IPS-20b (cell line): Measurements from ENCODE around the gene GRM1.

Experiments used
- H3K27ac ChIP-seq: one replicate; pipeline ENCODE4 v1.5.1; 2013; ENCODE audit warnings: low read length
- H3K27me3 ChIP-seq: 2 replicates; pipeline ENCODE4 v1.6.1; 2013; ENCODE audit warnings: mild to moderate bottlenecking, low read length, inconsistent platforms; ENCODE audit not compliant: insufficient read depth
- H3K36me3 ChIP-seq: 2 replicates; pipeline ENCODE4 v1.6.1; 2013; ENCODE audit warnings: low read depth, mild to moderate bottlenecking, inconsistent platforms, low read length, moderate library complexity; ENCODE audit not compliant: insufficient read depth
- H3K4me1 ChIP-seq: 2 replicates; pipeline ENCODE4 v1.6.1; 2013; ENCODE audit warnings: mild to moderate bottlenecking, control low read depth, inconsistent platforms, low read length, moderate library complexity; ENCODE audit not compliant: insufficient read depth
- H3K4me3 ChIP-seq: 2 replicates; pipeline ENCODE4 v1.5.1; 2013; ENCODE audit warnings: mild to moderate bottlenecking, low read length, inconsistent platforms
- H3K9ac ChIP-seq: 2 replicates; pipeline ENCODE4 v1.6.1; 2013; ENCODE audit warnings: low read depth, mild to moderate bottlenecking, inconsistent platforms, low read length, moderate library complexity
- H3K9me3 ChIP-seq: 2 replicates; pipeline ENCODE4 v1.6.1; 2013; ENCODE audit warnings: mild to moderate bottlenecking, low read depth, low read length, inconsistent platforms; ENCODE audit not compliant: insufficient read depth

The GRM1 gene

DNA sequence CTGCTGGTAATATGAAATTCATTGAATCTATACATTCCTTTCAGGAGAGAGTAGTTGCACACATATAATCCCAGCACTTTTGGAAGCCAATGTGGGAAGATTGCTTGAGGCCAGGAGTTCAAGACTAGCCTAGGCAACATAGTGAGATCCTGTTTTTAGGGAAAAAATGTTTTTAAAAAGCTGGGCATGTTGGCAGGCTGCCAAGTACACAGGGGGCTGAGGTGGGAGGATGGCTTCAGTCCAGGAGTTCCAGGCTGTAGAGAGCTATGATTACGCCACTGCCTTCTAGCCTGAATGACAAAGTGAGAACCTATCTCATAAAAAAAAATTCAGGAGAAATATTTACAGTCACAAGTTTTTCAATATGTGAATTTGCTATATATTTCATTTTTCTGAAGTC, 71.9 kb downstream of the GRM1 start:
- Histone ChIP-seq H3K9ac (no peak overlapping the region), H3K27ac (no peak overlapping the region), H3K36me3 (no peaks in the 10 kb centered on the region)

DNA sequence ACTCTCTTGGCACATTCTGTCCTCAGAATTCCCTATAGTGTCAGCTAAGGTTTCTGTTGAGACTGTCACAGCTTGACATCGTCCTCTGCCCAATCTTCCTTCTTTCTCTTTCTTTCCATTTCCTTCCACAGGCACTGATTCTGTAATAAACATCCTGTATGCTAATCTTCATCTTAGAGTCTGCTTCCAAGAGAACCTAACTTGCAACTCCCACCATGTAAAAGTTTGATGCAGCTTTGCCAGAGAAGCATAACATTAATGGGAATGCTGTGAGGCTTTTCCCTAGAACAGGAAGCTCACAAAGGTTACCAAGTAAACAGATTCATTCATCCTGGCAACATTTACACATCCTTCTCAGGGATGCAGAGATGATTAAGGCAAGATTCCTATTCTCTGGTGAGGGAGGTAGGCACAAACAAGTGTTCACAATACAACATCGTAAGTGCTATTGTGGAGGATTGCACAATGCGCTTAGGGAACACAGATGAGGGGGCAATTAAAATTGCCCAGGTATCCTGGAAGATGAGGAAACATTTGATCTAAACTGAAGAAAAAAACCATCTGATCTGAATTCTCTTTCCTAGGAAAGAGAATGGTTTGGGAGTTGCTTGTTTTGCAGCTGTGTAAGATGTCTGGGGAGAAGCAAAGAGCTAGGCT, 74.7 kb downstream of the GRM1 start:
- Histone ChIP-seq H3K4me1 (no peaks in the 10 kb centered on the region), H3K27ac (no peak overlapping the region), H3K9me3 (no peaks in the 10 kb centered on the region), H3K36me3 (no peaks in the 10 kb centered on the region), H3K4me3 (no peak overlapping the region), H3K9ac (no peak overlapping the region), H3K27me3 (no peaks in the 10 kb centered on the region)

More for the DNA sequence above, 71.9 kb downstream of the GRM1 start:
- Histone ChIP-seq H3K9me3 (no peaks in the 10 kb centered on the region), H3K4me1 (no peaks in the 10 kb centered on the region), H3K4me3 (no peak overlapping the region), H3K27me3 (no peaks in the 10 kb centered on the region)

DNA sequence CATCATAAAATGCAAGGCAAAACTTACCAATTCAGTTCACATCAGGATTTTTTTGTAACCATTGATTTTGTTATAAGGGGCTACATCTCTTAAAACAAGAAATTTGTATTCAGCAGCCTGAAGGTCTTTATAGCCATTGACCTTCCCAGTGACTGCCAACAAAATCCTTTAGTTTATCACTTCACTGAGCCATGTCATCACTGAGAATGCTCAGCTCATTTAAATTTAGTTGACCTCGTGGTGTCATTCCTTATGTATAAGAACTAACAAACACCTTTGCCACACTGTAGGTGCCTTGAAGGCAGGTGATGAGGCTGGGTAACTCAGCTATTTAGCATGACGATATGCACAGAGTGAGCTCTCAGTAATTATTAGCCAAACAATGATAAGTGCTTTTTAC, 77.7 kb downstream of the GRM1 start:
- no peak overlapping the region for H3K9ac ChIP-seq
- H3K36me3 ChIP-seq: no peaks in the 10 kb centered on the region
- no peaks in the 10 kb centered on the region for H3K9me3 ChIP-seq
- no peaks in the 10 kb centered on the region for H3K4me1 ChIP-seq
- no peak overlapping the region for H3K4me3 ChIP-seq
- H3K27me3 ChIP-seq: no peaks in the 10 kb centered on the region
- H3K27ac ChIP-seq: no peak overlapping the region

DNA sequence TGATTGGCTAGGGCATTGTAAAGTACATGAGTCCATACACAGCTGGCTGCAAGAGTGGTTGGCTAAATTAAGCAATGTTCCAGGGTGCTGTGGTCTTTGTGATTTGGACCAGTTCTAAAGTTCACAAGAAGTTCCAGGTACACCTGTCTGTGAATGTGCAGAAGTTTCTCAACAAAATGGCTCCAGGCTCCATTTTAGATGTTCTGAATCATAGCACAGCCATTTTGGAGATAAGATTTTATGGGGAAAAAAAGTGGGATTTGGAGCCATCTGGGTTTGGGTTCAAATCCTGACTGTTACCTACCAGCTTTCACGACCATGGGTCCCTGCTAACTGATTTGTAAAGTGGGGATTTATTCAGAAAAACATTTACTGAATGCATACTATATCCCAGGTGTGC, 82.1 kb downstream of the GRM1 start:
- Histone ChIP-seq H3K9ac (no peak overlapping the region), H3K9me3 (no peaks in the 10 kb centered on the region), H3K4me3 (no peak overlapping the region), H3K36me3 (no peaks in the 10 kb centered on the region), H3K4me1 (no peaks in the 10 kb centered on the region), H3K27ac (no peak overlapping the region), H3K27me3 (no peaks in the 10 kb centered on the region)

DNA sequence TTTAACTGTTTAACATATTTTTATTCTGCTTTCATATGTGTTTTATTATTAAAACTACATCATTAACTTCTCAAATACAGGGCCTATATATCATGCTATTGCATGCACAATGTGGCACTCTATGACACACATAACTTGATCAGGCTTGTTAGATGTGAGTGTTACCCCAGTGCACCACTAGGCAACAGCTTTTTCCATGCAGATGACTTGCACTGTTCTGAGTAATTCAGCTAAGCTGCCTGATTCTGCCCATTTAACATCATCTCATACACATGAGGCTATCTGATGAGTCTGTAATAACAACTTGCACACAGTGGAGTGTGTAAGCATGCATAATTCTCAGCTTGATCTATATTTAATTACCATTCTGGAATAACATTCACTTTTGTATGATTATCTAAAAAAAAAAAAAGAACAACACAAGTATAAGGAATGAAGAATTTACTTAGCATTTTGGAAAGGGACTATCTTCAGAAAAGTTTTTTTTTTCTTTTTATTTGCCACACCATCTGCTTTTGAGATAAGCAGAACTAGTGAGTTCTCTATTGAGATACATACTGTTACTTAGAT, 83.1 kb downstream of the GRM1 start:
- Histone ChIP-seq H3K9me3 (no peaks in the 10 kb centered on the region), H3K27ac (no peak overlapping the region), H3K4me1 (no peaks in the 10 kb centered on the region), H3K36me3 (no peaks in the 10 kb centered on the region), H3K27me3 (no peaks in the 10 kb centered on the region), H3K4me3 (no peak overlapping the region), H3K9ac (no peak overlapping the region)

DNA sequence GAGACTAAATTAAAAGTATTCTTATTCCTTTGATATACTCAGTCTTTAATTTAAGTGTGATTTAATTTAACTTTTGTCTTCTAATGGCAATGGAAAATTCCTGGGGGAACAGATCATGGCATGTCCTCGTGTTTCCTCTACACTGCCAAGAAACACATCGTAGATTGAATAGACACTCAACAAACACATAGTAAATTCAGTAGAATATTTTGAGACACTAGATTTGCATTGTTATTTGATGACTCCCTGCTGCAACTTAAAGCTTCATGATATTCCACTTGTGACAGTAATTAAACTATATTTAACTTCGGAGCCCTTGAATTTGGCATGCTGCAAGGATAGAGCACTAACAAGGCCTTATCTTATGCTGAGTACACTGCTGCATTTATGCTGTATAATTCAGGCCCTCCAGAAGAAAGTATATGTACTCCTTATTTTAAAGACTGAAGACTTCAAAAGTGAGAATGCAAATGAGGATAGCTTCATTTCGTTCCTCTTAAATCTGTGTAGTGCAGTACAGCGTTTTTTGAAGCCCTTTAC, 84.3 kb downstream of the GRM1 start:
- no peak overlapping the region for H3K4me3 ChIP-seq
- H3K9ac ChIP-seq: no peak overlapping the region
- H3K36me3 ChIP-seq: no peaks in the 10 kb centered on the region
- no peaks in the 10 kb centered on the region for H3K27me3 ChIP-seq
- no peaks in the 10 kb centered on the region for H3K4me1 ChIP-seq
- H3K9me3 ChIP-seq: no peaks in the 10 kb centered on the region
- H3K27ac ChIP-seq: no peak overlapping the region

DNA sequence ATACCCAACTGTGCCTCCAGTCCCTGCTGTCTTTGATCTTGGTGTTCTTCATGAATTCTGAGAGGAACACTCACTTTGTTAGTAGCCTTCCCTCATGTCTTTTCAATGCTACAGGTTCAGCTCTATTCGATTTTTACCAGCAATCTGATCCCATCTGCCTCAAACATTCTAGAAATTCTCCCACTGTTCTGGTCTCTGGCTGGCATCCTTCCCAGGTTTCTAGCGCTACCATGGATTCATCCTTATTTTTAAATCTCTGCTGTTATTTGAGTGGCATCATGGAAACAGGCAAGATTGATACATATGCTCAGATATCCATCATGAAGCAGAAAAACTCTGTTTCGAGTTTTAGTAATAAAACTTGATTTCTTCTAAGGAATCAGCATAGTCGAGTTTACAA, 94.8 kb downstream of the GRM1 start:
- no peaks in the 10 kb centered on the region for H3K9me3 ChIP-seq
- no peaks in the 10 kb centered on the region for H3K36me3 ChIP-seq
- H3K27ac ChIP-seq: no peak overlapping the region
- H3K4me1 ChIP-seq: no peaks in the 10 kb centered on the region
- no peak overlapping the region for H3K4me3 ChIP-seq
- no peaks in the 10 kb centered on the region for H3K27me3 ChIP-seq
- no peak overlapping the region for H3K9ac ChIP-seq

DNA sequence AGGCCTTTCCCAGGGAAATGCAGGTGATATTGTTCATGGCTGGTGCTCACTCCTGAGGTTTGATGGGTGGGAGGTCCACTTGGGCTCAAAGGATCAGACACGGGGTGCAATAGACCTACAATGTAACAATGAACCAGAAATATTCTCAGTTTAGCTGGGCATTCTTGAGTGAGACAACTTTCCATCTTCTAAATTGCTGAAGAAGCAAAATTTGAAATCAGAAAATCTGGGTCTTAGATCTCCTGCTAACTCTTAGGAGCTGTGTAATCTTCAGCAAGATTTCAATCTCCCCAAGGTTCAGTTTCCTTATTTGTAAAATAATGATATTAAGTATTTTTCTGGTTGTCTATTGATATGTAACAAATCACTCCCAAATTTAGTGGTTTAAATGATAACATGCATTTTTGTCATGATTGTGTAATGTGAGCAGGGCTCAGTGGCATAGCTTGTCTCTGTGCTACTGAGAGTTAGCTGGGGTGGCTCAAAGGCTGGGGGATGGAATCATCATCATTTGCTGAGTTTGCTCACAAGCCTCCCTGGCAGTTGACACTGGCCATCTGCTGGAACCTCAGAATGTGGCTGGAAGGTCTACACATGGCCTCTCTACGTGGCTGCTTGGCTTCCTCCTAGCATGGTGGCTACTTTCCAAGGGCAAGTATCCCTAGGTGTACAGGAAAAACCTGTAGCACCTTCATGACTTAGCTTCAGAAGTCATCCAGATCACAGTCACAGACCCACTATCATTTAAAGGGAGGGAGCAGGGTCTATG, 98.8 kb downstream of the GRM1 start:
- Histone ChIP-seq H3K9ac (no peak overlapping the region), H3K9me3 (no peaks in the 10 kb centered on the region), H3K4me3 (no peak overlapping the region), H3K36me3 (no peaks in the 10 kb centered on the region), H3K27ac (no peak overlapping the region), H3K27me3 (no peaks in the 10 kb centered on the region), H3K4me1 (no peaks in the 10 kb centered on the region)

DNA sequence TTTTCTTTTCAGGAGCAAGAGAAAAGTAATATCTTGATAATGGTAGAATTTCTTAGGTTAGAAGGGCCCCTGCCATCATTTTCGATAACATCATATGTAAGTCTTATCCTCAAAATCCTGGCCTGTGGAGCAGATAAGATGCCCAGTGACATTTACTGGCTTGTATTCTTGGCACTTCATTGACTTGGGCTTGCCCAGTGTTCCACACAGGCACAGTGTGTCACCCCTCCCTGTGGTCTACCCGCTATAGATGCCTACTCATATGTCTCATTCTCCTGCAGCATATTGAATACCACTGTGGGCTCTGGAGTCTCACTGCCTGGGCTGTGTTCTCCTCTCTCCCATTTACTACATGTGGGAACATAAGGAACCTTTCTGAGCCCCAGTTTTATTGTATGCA, 105.0 kb downstream of the GRM1 start:
- Histone ChIP-seq H3K27me3 (no peaks in the 10 kb centered on the region), H3K9ac (no peak overlapping the region), H3K4me1 (no peaks in the 10 kb centered on the region), H3K36me3 (no peaks in the 10 kb centered on the region), H3K9me3 (no peaks in the 10 kb centered on the region), H3K27ac (no peak overlapping the region), H3K4me3 (no peak overlapping the region)

DNA sequence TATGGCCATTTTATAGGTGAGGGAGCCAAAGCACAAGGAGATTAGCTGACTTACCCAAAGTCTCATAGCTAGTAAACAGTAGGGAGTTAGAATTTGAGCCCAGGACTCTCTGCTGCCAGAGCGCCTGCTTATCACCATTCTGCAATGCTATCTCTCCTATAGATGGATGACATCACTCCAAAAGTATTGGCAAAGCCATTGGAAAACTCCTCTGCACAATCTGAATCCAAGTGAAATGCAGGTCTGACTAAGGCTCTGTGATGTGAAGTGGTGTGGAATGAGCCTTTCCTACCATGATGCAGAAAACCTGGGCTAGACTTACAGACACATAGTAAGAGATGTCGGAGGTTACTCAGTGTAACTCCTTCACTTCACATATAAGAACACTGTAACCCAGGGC, 106.3 kb downstream of the GRM1 start:
- no peak overlapping the region for H3K27ac ChIP-seq
- H3K9ac ChIP-seq: no peak overlapping the region
- no peaks in the 10 kb centered on the region for H3K4me1 ChIP-seq
- no peaks in the 10 kb centered on the region for H3K9me3 ChIP-seq
- H3K27me3 ChIP-seq: no peaks in the 10 kb centered on the region
- H3K36me3 ChIP-seq: no peaks in the 10 kb centered on the region
- no peak overlapping the region for H3K4me3 ChIP-seq

DNA sequence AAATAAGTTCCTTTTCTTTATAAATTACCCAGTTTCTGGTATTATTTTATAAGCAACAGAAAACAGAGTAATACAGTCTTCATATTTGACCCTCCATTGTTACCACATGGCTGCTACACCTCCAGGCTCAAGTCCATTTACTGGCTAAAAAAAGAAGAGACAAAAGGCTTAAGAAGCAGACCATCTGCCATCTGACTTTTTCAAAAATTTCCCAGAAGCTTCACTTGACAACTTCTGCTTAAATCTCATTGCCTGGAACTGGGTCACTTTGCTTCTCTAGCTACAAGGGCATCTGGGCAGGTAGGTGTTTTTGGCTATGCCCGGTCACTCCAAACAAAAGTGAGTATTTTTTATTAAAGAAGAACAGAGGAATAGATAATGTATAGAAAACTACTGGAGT, 118.0 kb downstream of the GRM1 start:
- Histone ChIP-seq H3K36me3 (no peaks in the 10 kb centered on the region), H3K4me1 (no peaks in the 10 kb centered on the region), H3K9ac (no peak overlapping the region), H3K27me3 (no peaks in the 10 kb centered on the region), H3K4me3 (no peak overlapping the region), H3K9me3 (no peaks in the 10 kb centered on the region), H3K27ac (no peak overlapping the region)

DNA sequence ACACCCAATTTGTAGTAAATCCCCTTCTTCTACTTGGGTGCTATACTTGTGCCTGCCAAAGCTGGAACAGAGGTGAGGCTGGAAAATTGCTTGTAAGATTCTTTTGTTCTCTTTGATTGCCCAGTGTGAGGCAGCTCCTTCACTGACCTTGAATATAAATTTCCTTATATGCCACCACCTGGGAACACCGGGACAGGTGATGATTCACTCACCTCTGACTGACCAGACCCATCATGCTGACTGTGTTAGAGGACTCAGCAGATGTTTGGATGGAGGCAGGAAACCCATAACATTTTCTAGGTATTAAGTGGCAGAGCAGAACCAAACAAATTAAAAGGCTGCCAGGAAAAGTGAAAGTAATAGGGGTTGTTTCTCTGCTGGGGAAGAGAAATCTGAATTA, 120.9 kb downstream of the GRM1 start:
- H3K9ac ChIP-seq: no peak overlapping the region
- H3K27ac ChIP-seq: no peak overlapping the region
- no peaks in the 10 kb centered on the region for H3K9me3 ChIP-seq
- no peaks in the 10 kb centered on the region for H3K27me3 ChIP-seq
- 0 out of 2 replicates have a peak, but pooled peaks cover 6% of the 10 kb centered on the region for H3K4me1 ChIP-seq
- H3K36me3 ChIP-seq: no peaks in the 10 kb centered on the region
- H3K4me3 ChIP-seq: no peak overlapping the region
